ENCODE results near the gene CEP57L1.
"Not testable (repeated sequence)": the region's sequence is repeated elsewhere in the genome, so short reads cannot be mapped to it uniquely, and the experiment has no call there.

Gene CEP57L1

DNA sequence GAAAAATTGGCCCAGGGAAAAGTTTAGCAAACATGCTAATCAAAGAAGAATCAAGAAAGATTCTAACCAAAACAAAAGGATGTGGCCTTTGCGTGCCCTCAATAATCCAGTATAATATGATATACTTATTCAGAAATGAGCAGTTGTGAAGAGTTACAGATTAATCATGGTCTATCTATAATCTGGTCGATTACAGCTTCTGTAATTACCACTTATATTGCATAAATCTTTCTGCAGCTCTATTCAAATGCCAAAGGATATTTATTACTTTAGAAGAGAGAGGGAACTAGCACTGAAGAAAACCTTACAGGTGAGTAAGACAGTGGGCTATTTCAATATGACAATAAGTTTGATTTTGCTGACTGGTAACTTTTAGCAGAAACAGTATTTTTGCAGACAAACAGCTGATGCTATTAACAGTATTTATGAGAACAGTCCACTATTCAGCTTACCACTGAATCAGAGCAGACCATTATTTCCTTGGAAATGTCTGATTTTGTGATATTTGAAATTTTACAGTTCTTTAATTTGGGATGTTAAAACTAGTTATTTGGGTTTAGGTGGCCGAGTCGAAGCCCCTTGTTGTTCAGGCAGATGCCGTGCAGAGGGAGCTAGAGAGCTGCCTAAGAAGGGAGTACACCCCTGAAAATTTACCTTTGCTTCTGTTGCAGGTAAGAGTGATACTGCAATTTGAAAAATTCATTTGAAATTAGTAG lies 92.2 kb downstream of the CEP57L1 start:
- DNase-seq (ENCODE audit: low spot score): no peak
- TF ChIP-seq, protein P1, sequence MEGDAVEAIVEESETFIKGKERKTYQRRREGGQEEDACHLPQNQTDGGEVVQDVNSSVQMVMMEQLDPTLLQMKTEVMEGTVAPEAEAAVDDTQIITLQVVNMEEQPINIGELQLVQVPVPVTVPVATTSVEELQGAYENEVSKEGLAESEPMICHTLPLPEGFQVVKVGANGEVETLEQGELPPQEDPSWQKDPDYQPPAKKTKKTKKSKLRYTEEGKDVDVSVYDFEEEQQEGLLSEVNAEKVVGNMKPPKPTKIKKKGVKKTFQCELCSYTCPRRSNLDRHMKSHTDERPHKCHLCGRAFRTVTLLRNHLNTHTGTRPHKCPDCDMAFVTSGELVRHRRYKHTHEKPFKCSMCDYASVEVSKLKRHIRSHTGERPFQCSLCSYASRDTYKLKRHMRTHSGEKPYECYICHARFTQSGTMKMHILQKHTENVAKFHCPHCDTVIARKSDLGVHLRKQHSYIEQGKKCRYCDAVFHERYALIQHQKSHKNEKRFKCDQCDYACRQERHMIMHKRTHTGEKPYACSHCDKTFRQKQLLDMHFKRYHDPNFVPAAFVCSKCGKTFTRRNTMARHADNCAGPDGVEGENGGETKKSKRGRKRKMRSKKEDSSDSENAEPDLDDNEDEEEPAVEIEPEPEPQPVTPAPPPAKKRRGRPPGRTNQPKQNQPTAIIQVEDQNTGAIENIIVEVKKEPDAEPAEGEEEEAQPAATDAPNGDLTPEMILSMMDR (IDR thresholded peaks at IDR 0.05): peak; percentile 73
- Histone ChIP-seq H3K27ac (no peak overlapping the region), H3K4me3 (no peak overlapping the region)

DNA sequence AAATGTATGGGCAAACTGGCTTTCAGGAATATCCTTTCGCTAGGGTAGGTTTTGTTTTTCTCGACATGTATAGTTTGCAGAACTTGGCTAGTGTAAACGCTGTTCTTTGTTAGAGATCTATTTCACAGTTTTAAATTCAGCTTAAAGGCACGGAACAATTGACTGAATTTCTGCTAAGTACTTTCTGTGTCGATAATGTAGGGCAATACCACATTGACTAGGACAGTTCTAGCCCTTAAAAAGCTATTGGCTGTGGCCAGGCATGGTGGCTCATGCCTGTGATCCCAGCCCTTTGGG lies 92.8 kb downstream of the CEP57L1 start:
- no peak for DNase-seq (ENCODE audit: low spot score)
- Histone ChIP-seq H3K4me3 (no peak overlapping the region), H3K27ac (no peak overlapping the region)
- TF ChIP-seq, protein P1 (IDR thresholded peaks at IDR 0.05): peak; percentile 4

DNA sequence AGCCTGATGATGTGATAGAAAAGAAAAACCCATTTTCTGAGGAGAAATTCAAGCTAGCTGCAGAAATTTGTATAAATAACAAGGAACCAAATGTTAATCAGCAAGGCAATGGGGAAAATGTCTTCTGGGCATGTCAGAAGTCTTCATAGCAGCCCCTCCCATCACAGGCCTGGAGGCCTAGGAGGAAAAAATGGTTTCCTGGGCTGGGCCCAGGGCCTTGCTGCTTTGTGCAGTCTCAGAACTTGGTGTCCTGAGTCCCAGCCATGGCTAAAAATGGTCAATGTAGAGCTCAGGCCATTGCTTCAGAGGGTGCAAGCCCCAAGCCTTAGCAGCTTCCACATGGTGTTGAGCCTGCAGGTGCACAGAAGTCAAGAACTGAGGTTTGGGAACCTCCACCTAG lies 96.1 kb downstream of the CEP57L1 start:
- not testable (repeated sequence) for DNase-seq (ENCODE audit: low spot score); H3K27ac ChIP-seq; H3K4me3 ChIP-seq

DNA sequence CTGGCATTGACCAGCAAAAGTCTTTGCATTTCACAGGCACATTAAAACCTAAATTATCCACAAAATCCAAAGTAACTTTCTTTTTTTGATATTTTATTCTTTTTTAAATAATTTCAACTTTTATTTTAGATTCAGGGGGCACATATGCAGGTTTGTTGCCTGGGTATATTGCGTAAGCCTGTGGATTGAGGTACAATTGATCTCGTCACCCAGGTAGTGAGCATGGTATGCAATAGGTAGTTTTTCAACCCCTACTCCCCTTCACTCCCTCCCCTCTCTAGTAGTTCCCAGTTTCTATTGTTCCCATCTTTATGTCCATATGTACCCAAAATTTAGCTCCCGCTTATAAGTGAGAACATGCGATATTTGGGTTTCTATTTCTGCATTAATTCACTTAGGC lies 97.6 kb downstream of the CEP57L1 start:
- H3K27ac ChIP-seq: no peak overlapping the region
- TF ChIP-seq, protein P1 (IDR thresholded peaks at IDR 0.05): no peak
- no peak for DNase-seq (ENCODE audit: low spot score)
- no peak overlapping the region for H3K4me3 ChIP-seq

DNA sequence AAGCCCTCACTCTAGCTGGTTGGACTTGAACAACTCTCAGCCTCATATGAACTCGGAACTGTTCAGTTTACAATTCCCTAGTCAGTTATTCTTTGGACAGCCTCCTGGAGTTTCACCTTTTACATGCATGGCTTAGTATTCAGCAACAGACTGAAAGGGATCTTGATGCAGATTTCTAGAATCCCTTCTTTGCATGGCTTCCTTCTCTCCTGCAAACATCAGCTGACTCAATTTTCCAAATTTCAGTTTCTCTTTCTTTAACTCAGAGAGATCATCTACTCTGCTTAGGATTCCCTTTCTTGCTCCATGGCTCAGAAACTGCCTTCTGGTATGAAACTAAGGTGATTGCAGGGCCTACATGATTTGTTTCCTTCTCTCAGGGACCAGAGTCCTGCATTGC lies 99.6 kb downstream of the CEP57L1 start:
- TF ChIP-seq, protein P1 (IDR thresholded peaks at IDR 0.05): no peak
- Histone ChIP-seq H3K4me3 (no peak overlapping the region), H3K27ac (no peak overlapping the region)
- no peak for DNase-seq (ENCODE audit: low spot score)

DNA sequence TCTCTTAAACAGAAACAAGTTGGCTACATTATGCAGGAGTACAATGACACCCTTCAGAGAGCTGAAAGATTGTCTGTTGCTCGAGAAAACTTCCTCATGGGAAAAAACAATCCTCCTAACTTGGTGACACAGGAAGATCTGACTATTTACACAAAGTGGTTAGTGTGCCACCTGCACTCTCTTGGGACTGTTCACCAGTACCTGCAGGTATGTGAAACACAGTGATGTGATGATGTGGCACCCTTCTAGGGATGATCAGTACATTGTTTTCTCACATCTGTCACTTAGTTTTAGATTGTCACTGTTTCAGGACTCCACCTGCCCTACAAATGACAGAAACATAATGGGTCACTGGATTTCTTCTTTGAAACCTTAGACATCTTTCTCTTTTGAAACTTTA lies 101.8 kb downstream of the CEP57L1 start:
- TF ChIP-seq, protein P1 (IDR thresholded peaks at IDR 0.05): no peak
- Histone ChIP-seq H3K4me3 (no peak overlapping the region), H3K27ac (no peak overlapping the region)
- DNase-seq (ENCODE audit: low spot score): no peak

DNA sequence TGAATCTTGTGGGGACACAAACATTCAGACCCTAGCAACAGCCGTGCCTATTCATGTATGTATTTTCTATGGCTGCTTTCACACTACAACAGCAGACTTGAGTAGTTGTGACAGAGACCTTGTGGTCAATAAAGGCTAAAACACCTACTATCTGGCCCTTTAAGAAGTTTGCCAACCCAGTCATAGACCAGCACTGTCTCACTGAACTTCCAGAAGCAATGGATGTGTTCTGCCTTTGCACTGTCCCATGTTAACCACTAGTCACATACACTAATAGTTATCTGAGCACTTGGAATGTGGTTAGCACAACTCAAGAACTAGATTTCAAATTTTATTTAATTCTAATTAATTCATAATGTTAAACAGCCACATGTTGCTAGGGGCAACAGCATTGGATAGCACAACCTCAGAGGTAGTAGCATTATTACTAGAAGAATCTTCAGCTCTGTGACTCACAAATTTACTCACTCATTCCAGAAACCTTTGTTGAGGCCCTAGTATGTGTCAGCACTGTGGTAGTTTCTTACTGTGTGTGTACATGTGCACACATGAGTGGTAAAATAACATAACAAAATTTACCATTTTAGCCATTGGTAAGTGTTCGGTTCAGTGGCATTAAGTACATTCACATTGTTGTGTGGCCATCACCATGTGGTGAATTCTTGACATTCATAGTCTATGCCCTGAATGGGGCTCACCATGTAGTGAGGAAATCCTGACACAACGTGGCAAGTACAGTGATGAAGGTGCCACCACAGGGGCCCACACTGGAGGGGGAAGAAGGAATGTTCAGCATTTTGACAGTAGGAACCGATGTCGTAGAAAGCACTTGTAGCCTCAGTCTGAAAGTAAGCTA lies 107.3 kb downstream of the CEP57L1 start:
- no peak for DNase-seq (ENCODE audit: low spot score)
- H3K4me3 ChIP-seq: no peak overlapping the region
- TF ChIP-seq, protein P1 (IDR thresholded peaks at IDR 0.05): no peak
- no peak overlapping the region for H3K27ac ChIP-seq
